Tibial nerve (tissue), 4 donors: ENCODE results near the gene SLC16A2.

Experiments
- EP300 ChIP-seq, 2 donors: sonication (generic); formaldehyde crosslinking; IDR thresholded peaks; one replicate each; pipeline ENCODE4 v1.6.1; 2017; ENCODE audit warnings: antibody characterized with exemption in 2 of 2, mild to moderate bottlenecking in 1 of 2
- POLR2A ChIP-seq, 2 donors: fragments of 450-650 bp; IDR thresholded peaks; one replicate each; pipeline ENCODE4 v1.6.1; 2017; ENCODE audit warnings: antibody characterized with exemption in 2 of 2, mild to moderate bottlenecking in 2 of 2, moderate library complexity in 2 of 2
- TF ChIP-seq, protein P1 (sequence below), 5 experiments: fragments of 200-600 bp in 3 of 5; fragments of 450-650 bp in 2 of 5; sonication (generic) in 3 of 5; IDR thresholded peaks; one replicate each; pipeline ENCODE4 v1.5.1; 2016 to 2019; ENCODE audit warnings: antibody characterized with exemption in 5 of 5, mild to moderate bottlenecking in 3 of 5, moderate library complexity in 2 of 5

DNA sequence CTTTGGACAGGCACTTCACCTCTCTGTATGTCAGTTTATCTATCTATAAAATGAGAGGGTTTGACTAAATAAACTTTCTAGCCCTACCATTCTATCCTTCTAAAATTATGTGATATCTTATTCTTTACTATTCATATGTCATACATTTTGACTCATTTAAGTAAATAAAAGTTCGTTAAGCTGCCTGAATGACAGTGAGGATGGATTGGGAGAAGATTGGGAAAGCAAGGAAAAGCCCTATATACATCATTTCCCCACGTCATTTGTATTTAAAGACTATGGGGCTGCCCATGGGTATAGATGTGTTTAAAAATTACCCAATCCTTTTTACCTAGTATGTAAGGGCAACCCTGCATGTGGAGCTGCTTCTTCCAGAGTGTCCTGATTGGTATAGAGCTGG, 5.3 kb downstream of the SLC16A2 start:
- TF ChIP-seq, protein P1, sequence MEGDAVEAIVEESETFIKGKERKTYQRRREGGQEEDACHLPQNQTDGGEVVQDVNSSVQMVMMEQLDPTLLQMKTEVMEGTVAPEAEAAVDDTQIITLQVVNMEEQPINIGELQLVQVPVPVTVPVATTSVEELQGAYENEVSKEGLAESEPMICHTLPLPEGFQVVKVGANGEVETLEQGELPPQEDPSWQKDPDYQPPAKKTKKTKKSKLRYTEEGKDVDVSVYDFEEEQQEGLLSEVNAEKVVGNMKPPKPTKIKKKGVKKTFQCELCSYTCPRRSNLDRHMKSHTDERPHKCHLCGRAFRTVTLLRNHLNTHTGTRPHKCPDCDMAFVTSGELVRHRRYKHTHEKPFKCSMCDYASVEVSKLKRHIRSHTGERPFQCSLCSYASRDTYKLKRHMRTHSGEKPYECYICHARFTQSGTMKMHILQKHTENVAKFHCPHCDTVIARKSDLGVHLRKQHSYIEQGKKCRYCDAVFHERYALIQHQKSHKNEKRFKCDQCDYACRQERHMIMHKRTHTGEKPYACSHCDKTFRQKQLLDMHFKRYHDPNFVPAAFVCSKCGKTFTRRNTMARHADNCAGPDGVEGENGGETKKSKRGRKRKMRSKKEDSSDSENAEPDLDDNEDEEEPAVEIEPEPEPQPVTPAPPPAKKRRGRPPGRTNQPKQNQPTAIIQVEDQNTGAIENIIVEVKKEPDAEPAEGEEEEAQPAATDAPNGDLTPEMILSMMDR (IDR thresholded peaks at IDR 0.05), result no peak
- TF ChIP-seq POLR2A (IDR thresholded peaks at IDR 0.05) (no peak), EP300 (IDR thresholded peaks at IDR 0.05) (no peak)
